GM18868 (cell line): ENCODE data around the gene KIF25.

Experiments used
- ATAC-seq: cut with Tn5 transposase; IDR thresholded peaks from one replicate; pipeline ENCODE4 v1.9.1; 2021; ENCODE audit warnings: mild to moderate bottlenecking, moderate library complexity; ENCODE audit not compliant: unreplicated experiment

KIF25 gene

DNA sequence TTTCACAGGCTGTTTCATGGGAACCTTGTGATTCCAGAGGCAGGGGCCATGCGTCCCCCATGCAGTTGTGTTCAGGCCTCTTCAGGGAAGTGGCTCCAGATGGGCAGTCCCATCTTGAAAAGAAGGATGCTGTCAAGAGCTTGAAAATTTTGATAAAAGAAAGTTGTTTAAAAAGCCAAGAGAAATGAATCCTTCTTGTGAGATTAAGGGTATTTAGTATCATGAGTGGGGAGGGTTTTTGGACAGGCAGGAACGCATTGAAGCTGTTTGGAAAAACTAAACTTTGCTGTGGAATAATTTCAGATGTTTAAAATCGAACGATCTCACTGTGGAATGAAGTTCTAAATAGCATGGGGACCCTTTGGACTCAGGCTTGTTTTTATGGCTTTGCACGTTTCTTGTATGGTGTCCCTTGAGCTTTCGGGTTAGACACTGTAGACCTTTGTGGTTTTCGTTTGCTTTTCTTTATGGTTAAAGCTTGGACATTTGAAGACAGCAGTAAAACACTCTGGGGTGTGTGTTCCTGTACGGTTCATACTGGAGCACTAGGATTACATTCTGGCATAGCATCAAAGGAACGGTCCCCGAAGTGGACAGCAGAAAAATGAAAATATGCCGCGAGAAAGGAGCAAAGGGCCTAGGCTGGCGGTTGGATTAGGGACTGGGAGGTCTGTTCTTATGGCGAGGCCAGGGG, 18.2 kb downstream of the KIF25 start:
- ATAC-seq: no peak

- ATAC-seq: no peak
Measured at GRCh38 chr6:168016176-168016620, 18.7 kb downstream of the KIF25 start.

- ATAC-seq: no peak
Measured at GRCh38 chr6:168016721-168017525, 19.5 kb downstream of the KIF25 start.

- no peak for ATAC-seq
Measured at GRCh38 chr6:168017629-168018028, 20.2 kb downstream of the KIF25 start.

DNA sequence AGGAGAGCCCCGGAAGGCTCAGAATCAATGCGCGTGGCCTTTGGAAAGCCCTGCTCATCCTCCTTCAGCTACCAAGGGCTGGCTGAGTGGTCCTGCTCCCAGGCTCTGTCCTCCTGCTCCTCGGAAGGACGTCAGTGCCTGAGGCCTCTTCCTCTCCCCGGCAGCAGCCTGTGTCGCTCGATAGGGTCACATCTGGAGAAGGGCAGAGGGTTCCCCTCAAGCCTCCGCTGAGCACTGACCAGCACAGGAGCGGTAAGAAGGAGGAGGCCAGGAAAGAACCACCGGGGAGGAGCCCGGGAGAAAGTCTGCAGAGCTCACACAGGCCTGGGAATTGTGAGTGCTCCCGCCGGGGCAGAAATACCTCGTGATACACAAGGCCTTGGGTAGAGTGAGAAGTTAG, 21.2 kb downstream of the KIF25 start:
- ATAC-seq: no peak

DNA sequence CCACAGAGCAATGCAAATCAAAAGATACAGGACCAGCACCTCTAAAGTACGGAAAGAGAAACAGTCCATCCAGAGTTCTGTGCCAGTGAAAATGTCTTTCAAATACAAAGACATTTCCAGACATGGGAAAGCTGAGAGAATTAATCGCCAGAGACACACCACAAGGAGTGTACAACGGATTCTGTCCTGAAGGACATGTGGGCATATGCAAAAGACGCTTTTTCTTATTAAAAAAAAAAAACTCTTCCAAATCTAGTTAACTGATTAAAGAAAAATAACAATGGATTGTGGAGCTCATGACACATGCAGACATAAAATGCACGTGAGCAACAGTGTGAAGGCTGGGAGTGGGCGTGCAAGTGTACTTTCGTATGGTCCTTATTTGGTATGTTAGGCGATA, 22.8 kb downstream of the KIF25 start:
- ATAC-seq: no peak

- no peak for ATAC-seq
Measured at GRCh38 chr6:168021581-168021980, 24.1 kb downstream of the KIF25 start.

GRCh38 chr6:168022488-168023321, 25.2 kb downstream of the KIF25 start:
- ATAC-seq: no peak

GRCh38 chr6:168024951-168025510, 27.6 kb downstream of the KIF25 start:
- ATAC-seq: no peak

DNA sequence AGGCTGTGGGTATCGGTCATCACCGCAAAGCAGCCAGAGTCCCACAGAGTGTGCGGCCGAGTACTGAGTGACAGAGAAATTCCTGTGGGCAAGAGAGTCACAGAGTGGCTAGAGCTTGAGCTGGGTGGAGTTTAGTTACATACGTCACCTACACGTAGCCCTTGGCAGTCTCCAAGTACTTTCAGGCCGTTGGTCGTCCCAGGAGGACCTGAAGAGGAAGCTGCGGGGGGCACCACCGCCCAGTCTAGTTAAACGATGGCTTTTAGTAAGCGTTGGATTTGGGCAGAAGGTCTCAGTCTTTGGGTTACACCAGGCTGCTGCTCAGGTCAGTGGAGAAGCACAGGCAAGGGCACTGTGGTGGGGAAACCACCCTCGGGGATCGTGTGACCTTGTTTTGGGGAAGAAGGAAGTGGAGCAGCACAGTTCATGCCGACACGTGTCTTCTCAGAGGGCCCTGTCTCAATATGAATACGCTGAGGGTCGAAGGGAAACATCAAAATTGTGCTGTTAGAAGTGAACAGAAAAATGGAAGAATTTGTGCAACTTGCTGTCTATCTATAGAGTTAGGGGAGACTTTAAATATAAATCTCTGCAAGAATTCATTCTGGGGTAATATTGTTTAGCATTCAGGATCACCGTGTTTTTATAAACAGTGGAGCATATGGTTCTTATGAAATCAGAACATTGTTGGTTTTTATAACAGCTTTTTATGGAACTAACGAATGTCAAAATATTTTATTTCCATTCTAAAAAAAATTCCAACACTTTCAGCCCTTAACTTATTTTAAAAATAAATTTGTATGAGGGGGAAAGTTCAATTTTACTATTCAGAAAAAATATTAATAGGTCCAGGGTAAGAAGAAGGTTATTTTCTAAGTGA, 28.6 kb downstream of the KIF25 start:
- no peak for ATAC-seq

DNA sequence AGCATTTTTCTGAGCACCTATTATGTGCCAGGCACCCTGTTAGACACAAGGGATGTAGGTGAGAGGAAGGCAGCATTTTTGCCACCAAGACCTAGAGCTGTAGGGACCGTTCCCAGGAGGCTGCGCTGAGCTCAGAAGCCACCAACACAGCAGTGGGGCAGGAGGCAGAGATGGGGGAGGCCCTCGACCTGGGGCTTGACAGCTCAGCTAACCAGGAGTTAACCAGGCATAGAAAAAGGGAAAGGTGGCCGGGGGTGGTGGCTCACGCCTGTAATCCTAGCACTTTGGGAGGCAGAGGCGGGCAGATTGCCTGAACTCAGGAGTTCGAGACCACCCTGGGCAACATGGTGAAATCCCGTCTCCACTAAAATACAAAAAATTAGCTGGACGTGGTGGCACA, 29.5 kb downstream of the KIF25 start:
- ATAC-seq: no peak

- no peak for ATAC-seq
Measured at GRCh38 chr6:168027521-168027920, 30.1 kb downstream of the KIF25 start.

- ATAC-seq: no peak
Measured at GRCh38 chr6:168028181-168028580, 30.7 kb downstream of the KIF25 start.

GRCh38 chr6:168029459-168030217, 32.2 kb downstream of the KIF25 start:
- ATAC-seq: no peak

DNA sequence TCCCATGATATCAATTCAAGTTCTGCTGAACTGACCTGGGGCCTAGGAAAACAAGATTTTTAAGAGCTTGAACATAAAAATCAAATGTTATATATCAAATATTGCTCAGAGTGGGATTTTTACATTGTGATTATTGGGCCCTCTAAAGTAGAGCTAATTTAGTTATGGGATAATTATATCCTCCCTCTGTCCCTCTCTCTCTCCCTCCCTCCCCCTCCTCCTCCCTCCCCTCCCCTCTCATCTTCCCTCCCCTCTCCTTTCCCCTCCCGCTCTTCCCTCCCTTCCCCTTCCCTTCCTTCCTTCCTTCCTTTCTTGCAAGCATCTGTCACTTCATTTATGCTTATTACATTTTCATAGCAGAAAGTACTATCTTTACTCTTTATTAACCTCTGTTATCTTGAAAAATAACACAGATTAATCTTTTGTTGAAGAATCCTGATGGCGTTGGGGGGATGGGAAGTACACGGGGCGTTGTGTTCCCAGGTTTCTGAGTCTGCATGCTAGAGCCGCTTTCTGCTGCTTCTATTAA, 32.8 kb downstream of the KIF25 start:
- ATAC-seq: no peak

DNA sequence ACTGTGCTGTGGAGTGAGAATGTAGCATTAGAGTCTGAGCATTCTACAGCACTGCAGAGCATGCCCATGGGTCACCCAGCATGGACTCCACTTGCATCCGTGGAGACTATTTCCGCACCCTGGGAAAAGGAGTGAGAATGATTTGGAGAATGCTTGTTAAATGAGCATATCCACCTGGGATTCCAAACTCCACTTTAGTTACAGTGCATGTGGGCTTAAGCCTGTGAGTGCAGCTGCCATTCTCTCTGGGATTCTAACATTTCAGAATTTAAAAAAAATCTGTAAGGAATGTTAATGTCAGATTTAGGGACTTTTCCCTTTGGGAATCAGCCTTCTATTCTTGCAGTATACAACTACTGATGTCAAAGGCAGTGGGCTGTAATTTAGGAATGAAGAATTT, 33.4 kb downstream of the KIF25 start:
- no peak for ATAC-seq

DNA sequence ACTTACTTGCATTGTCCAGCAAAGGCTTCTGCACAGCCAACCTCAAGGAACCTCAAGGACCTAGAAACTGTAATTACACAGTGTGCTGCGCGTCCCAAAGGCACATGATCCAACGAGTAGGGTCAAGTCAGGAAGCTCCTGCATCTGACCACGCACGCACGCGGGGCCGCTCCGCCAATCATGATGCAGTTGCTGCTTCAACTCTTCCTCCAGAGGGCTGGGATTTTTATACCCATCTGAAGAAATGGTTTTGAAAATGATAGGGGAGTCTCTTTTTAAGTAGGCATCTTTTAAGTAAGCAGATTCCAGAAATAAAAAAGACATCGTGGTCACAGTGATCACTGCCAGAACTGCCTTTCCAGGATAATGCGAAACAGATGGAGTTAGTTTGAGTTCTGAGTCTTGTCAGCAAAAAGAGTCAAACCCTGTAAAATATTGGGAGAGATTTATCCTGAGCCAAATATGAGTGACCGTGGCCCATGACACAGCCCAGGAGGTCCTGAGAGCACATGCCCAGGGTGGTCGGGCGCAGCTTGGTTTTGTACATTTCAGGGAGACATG, 34.0 kb downstream of the KIF25 start:
- no peak for ATAC-seq

DNA sequence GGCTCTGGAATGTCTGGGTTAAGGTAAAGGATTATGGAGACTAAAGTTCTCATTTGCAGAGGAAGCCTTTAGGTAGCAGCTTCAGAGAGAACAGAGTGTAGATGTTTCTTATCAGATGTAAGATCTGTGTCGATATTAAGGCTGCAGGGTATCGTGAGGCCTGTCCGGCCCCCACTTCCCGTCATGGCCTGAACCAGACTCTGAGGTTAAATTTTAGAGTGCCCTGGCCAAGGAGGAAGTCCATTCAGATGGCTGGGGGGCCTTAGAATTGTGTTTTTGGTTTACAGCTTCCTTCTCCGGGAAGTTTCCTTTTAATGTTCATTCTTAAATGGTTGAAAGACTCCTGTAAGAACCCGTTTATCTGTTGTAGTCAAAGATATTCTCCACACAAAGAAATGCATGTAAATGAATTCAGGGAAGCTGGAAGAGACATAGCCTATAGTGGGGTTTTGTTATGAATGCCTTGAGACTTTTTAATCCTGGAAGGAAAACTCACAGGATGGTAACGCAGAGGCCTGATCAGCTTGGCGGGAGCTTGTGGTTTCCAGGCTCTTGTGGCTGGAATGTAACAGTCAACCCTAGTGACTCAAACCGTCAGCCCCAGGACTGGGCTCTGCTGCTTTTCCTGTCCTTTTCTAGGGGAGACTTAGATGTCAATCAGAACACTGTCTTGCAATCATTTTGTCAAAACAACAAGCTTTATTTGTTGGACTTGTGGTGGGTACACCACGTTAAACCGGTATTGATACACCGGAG, 34.7 kb downstream of the KIF25 start:
- no peak for ATAC-seq
